Neural cell (in vitro differentiated cells): ENCODE data around the gene ZNF532.

ENCODE experiments used
- CTCF ChIP-seq: fragments of 450-650 bp; IDR thresholded peaks from 2 replicates; pipeline ENCODE4 v1.5.1; 2014; ENCODE audit warnings: antibody characterized with exemption, mild to moderate bottlenecking, moderate library complexity; ENCODE audit not compliant: poor library complexity, severe bottlenecking
- POLR2AphosphoS5 ChIP-seq: IDR thresholded peaks from 2 replicates; pipeline ENCODE4 v1.6.1; 2012
- RAD21 ChIP-seq: fragments of 450-650 bp; conservative IDR thresholded peaks from 2 replicates; pipeline ENCODE4 v1.6.1; 2014; ENCODE audit warnings: antibody characterized with exemption, mild to moderate bottlenecking, moderate library complexity

GRCh38 chr18:58829263-58829662 is 35.4 kb upstream of the ZNF532 start:
- TF ChIP-seq POLR2AphosphoS5 (no peak), CTCF (no peak), RAD21 (no peak)
